Stimulated activated CD8-positive, alpha-beta memory T cell treated with anti-CD3 and anti-CD28 coated beads, Interleukin-12 subunit alpha, Interleukin-12 subunit beta, amount 100 ng/mL, for 24 hours (primary cell): ENCODE data around the gene NMNAT2.

Source experiments
- DNase-seq: peaks from one replicate; pipeline ENCODE4 v3.0.0-alpha.2; 2020; ENCODE audit errors: extremely low read depth

The NMNAT2 gene

DNA sequence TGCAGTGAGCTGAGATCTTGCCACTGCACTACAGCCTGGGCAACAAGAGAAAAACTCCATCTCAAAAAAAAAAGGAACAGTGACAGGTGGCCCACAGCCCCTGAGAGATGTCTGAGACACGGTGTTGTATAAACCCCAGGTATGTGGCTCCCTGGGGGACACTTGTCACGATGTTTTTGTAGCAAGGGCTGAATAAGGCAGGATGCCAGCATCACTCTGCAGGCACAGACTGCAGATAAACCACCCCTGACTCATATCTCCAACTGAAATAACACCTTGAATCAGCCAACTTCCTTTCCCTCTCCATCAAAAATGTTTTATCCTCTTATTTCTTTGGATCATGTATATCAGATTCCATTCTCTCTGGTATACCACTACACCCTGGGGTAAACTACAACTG lies 52.5 kb downstream of the NMNAT2 start:
- no peak for DNase-seq

- DNase-seq, result no peak
Measured at GRCh38 chr1:183365093-183365492, 53.1 kb downstream of the NMNAT2 start.

DNA sequence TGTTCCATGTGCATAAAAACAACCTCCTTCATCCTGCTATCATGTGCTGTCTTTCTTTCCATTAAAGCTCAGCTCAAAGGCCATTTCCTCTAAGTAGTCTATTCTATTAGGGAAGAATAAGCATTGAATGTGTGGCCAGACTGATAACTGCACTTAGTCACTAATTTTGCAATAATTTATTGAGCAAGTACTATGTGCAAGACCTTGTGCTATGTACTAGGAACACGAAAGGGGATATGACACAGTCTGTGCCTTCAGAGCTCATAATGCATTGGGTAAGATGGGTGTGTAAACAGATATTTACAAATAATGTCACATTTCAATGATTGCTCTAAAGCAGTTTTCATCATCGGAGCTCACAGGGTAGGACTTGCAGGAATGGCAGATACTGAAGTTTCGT lies 54.2 kb downstream of the NMNAT2 start:
- DNase-seq, result no peak

GRCh38 chr1:183361081-183361480 lies 57.1 kb downstream of the NMNAT2 start:
- DNase-seq, result no peak

GRCh38 chr1:183360473-183360872 lies 57.7 kb downstream of the NMNAT2 start:
- no peak for DNase-seq

GRCh38 chr1:183356534-183357182 lies 61.5 kb downstream of the NMNAT2 start:
- DNase-seq, result no peak

- DNase-seq, result no peak
Measured at GRCh38 chr1:183355797-183356196, 62.4 kb downstream of the NMNAT2 start.

- DNase-seq, result no peak
Measured at GRCh38 chr1:183355181-183355580, 63.0 kb downstream of the NMNAT2 start.

GRCh38 chr1:183353597-183353996 lies 64.6 kb downstream of the NMNAT2 start:
- DNase-seq, result no peak

GRCh38 chr1:183349201-183349711 lies 68.9 kb downstream of the NMNAT2 start:
- DNase-seq, result no peak

- DNase-seq, result no peak
Measured at GRCh38 chr1:183346276-183346732, 71.9 kb downstream of the NMNAT2 start.

- DNase-seq, result no peak
Measured at GRCh38 chr1:183339556-183340167, 78.5 kb downstream of the NMNAT2 start.

GRCh38 chr1:183331091-183331742 lies 87.0 kb downstream of the NMNAT2 start:
- DNase-seq, result no peak

DNA sequence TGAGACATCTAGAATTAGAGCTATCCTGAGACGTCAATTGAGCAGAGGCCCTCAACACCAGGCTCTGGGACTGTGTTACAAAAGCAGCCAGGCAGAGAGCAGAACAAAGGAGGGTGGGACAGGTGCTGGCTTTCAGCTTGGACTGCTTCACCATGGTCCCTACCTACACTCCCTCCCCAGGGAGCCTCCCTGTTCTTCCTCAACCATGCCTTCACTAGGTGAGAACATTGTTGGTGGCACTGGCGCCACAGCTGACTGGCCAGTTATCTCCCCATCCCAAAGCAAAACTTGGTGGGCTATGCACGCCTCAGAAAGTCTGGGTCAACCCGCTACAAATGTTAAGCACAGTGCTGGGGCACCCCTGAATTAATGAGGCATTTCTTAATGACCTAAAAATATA lies 87.8 kb downstream of the NMNAT2 start:
- no peak for DNase-seq

- DNase-seq, result no peak
Measured at GRCh38 chr1:183328371-183328770, 89.8 kb downstream of the NMNAT2 start.

DNA sequence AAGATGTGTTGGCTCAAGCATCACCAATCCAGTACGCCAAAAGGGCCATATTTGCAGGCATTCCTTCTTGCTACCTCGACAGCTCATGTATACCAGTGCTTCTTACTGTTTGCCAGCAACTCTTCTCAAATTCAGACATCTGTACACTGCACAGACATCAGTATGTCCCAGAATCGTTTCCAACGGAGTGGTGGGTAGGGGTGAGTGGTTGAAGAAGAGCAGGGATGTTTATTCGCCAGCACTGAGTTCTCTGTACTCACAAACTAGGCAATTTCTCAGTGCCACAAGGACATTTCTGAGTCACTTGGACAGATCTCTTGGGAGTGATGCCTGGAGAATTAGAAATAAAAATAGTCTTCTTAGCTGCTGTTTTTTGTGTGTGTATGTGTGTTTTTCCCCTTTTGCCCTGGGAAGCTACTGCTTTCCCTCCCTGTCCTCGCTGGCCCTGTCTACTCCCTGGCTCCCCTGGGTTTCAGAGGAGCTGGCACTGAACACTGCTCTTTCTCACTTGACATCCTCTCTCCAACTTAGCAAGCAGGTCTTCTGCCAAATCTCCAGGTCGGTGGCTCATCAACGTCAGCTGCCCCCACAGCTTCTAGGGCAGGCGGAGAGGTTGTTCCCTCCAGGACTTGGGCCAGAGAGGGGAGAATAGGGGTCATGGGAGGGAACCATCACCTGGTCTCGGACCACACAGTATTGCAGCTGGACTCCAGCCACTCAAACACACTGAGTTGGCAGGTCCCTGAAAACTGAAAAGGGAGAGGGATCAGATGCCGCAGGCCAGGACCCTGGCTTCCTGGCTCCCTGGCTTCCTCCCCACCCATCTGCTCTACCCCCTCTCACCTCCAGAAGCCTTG lies 90.5 kb downstream of the NMNAT2 start:
- no peak for DNase-seq

- DNase-seq, result no peak
Measured at GRCh38 chr1:183323849-183324683, 94.1 kb downstream of the NMNAT2 start.

DNA sequence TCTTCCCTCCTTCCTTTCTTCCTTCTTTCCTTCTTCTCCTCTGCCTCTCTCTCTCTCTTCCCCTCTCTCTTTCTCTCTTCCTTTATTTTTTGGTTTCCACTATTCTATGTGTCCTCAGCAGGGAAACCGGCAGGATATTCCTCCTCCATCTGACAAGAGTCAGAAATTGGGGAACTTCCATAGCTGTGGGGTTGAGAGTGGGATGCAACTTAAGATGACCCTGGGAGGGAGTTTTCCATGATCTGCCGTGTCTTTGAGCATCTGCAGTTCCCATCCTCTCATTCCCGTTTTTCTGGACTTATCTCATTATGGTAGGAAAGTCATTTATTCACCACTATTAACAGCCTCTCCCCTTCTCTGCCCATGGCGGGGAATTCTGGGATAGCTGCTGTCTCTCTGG lies 98.6 kb downstream of the NMNAT2 start:
- DNase-seq, result no peak

DNA sequence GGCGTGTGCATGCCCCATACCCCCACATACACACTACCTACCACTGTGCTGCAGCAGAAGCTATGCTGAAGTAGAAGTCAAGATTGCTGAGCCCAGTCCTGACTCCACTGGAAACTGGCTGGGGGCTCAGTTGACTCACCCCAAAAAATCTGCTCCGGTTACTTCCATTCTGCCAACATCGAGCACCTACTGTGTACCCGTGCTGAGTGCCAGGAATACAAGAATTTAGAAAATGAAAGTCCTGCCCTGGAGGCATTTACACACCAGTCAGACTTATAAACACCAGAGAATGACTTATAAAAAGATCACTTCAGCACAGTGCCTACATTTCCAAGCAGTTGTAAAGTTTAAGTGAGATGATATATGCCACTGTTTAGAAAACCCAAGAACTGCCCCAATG lies 99.1 kb downstream of the NMNAT2 start:
- no peak for DNase-seq

DNA sequence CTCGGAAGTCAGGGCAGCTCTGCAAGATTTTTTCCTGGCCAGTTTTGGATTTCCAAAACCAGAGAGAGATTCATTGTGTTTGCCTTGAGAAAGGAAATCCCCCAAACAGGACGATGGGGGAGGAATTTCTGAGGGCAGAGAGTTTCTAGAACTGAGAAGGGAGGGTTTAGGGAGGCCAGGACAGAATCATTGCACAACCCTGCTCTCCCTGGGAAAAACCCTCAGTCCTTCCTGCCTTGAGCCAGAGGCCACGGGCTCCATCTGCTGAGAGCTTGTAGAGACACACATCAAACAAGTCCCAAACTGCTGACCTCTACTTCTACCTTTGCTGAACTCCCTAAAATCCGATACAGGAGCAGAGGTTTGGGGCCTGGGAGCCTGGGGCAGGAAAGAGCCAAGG lies 99.7 kb downstream of the NMNAT2 start:
- DNase-seq, result no peak
